SK-N-DZ (cell line): Measurements from ENCODE around the gene PCBP4.

Source experiments
- DNase-seq: peaks from one replicate; pipeline ENCODE4 v3.0.0-alpha.2; 2015; ENCODE audit warnings: low spot score

Gene PCBP4

GRCh38 chr3:51955893-51956770 is 11.1 kb downstream of the PCBP4 start:
- no peak for DNase-seq

DNA sequence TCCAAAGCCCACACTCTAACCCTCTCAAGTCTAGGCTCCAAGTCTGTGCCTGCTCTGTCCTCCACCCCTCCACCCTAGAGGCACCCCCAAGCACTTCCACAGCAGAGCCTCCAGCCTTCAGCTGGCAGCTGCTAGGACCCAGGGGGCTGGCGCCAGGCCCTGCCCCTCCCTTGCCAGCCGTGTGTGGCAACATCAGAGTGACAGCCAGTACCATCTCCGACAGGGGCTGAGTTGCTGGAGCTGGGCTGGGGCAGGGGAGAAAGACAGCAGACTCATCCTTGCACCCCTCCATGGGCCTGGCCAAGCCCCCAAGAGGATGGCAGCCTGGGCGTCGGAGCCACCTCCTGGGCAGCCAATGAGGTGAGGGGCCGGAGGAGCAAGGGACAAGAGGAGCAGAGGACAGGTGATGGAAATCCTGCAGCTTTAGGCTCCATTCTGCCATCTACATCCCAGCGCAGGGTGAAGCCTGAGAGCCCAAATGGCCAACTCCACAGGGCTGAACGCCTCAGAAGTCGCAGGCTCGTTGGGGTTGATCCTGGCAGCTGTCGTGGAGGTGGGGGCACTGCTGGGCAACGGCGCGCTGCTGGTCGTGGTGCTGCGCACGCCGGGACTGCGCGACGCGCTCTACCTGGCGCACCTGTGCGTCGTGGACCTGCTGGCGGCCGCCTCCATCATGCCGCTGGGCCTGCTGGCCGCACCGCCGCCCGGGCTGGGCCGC is 11.9 kb downstream of the PCBP4 start, which contains the start of gene GPR62:
Gene GPR62 (plus strand): TSS at position 207 of the 718 bp plus-strand sequence. CDS start 272 bp downstream, at position 479.
- DNase-seq, result no peak

DNA sequence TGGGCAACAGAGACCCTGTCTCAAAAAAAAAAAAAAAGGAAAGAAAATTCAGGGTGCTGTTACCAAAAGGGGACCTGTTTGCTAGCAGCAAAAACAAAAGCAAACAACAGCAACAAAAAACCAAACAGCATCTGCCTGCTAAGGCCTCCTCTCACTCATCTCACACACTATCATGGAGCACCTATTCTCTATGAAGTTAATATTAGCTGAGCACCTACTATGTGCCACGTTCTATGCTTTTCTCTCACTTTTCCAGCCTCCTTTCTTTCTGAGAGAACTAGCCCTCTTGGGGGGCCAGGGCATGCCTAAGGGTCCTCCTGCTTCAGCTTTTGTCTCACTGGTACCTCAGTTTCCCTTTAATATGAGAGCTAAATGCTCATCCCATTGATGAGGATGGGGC is 12.5 kb downstream of the PCBP4 start:
- no peak for DNase-seq

GRCh38 chr3:51954105-51954504 is 13.1 kb downstream of the PCBP4 start:
- no peak for DNase-seq

GRCh38 chr3:51953445-51953844 is 13.8 kb downstream of the PCBP4 start:
- no peak for DNase-seq

DNA sequence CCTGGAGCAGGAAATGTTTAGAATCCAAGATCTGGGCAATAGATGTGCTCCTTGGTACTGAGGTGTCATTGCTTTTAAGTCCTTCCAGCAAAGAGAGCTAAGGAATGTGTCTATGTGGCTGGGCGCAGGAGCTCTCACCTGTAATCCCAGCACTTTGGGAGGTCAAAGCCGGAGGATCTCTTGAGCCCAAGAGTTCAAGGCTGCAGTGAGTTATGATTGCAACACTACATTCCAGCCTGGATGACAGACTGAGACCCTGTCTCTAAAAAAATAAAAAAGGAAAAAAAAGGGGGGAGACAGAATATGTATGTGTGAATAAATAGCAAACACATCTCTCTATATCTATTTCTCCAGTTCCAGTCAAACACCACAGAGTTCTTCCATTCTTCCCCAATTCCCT is 16.4 kb downstream of the PCBP4 start:
- DNase-seq, result no peak

GRCh38 chr3:51949121-51949520 is 18.1 kb downstream of the PCBP4 start:
- no peak for DNase-seq

- DNase-seq, result no peak
Observed at GRCh38 chr3:51948016-51948580, 19.2 kb downstream of the PCBP4 start.

DNA sequence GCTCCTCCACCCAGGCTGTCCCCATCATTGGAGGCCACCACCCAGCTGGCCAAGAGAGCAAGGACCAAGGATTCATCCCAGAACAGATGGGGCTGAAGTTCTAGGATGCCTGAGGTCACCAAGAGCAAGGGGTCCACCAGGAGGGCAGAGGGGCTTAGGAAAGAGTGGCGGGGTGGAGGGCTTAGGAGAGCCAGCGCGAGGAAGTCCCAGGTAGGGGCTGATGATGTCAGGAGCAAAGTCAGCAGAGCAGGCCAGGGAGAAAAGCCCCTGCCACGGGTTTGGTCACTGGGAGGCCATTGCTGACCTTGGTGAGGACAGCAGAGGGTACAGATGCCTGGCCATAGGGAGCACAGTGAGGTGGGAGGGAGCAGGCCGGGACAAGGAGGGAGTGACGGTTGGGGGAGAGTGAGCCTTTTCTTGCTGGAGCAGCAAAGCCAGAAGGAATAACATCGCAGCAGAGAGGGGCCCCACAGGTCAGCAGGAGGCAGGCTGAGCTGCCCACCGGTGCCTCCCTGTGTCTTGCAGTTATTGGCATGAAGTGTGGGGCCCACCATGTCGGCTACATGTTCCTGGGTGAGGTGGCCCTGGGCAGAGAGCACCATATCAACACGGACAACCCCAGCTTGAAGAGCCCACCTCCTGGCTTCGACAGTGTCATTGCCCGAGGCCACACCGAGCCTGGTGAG is 19.9 kb downstream of the PCBP4 start:
- no peak for DNase-seq

GRCh38 chr3:51946796-51947195 is 20.5 kb downstream of the PCBP4 start:
- no peak for DNase-seq

DNA sequence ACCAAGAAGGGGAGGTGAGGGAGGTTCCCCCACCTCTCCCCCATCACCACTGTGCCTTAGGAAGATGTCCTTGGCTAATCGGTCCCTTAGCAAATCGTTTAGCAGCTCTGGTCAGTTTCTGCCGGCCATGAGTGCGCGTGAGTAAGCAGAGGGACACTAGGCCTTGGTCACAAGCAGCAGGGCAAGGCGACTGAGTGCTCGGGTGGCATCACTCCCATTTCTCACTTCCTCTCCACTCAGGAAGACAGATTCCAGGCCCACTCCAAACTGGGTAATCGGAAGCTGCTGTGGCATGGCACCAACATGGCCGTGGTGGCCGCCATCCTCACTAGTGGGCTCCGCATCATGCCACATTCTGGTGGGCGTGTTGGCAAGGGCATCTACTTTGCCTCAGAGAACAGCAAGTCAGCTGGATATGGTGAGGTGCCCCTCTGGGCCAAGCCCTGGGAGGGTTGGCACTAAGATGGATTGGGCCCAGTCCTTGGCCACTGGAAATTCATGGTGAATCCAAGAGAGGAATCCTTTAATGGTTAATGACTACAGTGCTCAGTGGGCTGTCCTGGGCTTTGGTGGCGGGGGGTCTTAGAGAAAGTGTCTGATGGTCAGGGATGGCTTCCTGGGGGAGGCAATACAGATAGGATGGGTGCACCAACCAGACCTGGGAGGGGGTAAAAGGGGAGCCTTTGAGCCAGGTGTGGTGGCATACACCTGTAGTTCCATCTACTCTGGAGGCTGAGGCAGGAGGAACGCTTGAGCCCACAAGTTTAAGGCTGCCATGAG is 21.1 kb downstream of the PCBP4 start:
- DNase-seq, result no peak

DNA sequence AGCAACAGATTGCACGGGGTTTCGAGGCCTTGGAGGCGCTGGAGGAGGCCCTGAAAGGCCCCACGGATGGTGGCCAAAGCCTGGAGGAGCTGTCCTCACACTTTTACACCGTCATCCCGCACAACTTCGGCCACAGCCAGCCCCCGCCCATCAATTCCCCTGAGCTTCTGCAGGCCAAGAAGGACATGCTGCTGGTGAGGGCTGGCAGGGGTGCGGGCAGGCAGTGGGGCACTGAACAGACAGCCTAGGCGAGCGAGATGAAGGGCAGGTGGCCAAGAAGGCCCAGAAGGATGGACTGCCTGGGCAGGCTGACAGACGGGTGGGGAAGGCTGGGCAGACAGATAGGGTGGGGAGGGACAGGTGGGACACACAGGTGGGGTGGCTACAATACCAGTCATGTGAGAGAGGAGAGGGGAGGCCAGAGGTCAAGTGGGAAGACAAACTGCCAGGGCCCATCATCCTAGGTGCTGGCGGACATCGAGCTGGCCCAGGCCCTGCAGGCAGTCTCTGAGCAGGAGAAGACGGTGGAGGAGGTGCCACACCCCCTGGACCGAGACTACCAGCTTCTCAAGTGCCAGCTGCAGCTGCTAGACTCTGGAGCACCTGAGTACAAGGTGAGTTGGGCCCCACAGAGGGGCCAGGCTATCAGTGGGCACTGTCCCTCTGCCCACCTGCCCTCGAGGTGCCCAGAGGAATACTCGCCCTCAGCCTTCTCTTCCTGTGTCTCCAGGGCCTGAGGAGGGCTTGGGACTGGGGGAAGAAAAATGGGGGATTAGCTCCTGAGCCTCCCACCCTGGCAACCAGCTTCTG is 22.0 kb downstream of the PCBP4 start:
- DNase-seq, result no peak

DNA sequence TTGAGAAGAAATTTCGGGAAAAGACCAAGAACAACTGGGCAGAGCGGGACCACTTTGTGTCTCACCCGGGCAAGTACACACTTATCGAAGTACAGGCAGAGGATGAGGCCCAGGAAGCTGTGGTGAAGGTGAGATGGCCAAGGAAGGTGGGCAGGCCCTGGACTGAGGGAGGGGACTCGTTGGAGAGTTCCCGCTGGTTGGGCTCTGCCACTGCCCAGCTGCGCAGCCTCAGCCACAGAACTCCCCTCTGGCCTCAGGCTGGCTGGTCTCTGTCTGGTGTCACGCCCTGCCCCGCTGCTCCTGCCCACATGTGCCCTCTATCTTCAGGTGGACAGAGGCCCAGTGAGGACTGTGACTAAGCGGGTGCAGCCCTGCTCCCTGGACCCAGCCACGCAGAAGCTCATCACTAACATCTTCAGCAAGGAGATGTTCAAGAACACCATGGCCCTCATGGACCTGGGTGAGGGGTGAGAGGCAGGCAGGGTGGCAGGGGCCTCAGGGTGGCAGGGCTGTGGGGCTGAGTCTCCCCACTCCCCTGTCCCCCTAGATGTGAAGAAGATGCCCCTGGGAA is 22.7 kb downstream of the PCBP4 start:
- no peak for DNase-seq

GRCh38 chr3:51943451-51944391 is 23.5 kb downstream of the PCBP4 start:
- DNase-seq, result no peak

- no peak for DNase-seq
Observed at GRCh38 chr3:51942603-51943450, 24.4 kb downstream of the PCBP4 start.

- peak; percentile 99 for DNase-seq
Observed at GRCh38 chr3:51941798-51942602, 25.3 kb downstream of the PCBP4 start, which contains the start of the genes PARP3 and RRP9. Gene PARP3, plus strand, starts transcription at chr3:51942363. Its CDS starts 993 bp downstream, at chr3:51943356. Gene RRP9, minus strand, starts transcription at chr3:51941904. Its CDS starts 37 bp downstream, at chr3:51941867.

DNA sequence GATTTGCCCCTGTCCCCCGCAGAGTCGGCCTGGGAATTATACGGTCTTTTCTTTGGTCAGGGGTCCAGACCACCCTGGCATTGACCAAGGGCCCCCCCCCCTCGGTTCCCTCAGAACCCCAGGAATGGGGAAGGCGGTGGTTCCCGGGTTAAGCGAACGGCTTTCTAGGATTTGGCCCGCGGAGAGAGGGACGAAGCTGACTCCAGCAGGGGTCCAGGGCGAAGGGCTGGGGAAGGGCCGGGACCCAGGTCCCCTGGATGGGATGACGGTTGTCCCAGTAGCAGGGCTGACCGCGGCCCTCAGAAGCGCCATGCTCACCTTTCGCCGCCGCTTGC is 25.8 kb downstream of the PCBP4 start:
- no peak for DNase-seq
